ENCODE measurements around the gene NRTN.

DNA sequence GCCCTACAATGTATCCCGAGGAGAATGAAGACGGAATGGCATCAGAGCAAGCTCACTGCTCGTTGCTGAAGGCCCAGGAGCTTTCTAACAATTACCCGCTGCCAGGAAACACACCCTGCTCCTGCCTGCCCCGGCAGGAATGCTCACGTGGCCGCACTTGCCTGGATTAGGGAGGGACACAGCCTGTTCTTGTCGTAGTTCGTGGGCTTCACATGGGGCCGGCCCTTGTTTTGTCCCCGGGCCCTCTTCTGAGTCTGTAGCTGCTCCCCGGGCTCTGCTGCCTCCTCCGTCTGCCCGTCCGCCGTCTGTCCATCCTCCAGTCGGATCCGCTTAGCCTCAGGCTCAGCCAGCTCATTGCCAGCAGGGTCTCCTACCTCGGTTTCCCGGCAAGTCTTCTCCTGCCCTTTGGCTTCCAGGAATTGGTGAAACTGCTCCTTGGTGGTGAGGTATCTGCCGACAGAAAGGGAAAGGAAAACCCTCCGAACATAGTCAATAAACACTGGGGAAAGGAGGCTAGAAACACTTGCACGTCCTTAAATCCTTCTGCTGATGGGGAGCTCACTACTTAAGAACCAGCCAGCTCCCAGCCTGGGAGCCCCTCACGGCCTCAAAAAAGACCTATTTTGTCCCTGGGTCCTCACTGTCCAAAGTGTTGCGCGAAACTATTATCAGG, 14.8 kb upstream of the NRTN start:
- no peak for TF ChIP-seq CEBPB (IDR thresholded peaks at IDR 0.05)
- TF ChIP-seq EP300 (IDR thresholded peaks at IDR 0.05; ENCODE audit: borderline replicate concordance), result no peak
- no peak for TF ChIP-seq YY1 (IDR thresholded peaks at IDR 0.05; ENCODE audit: low read depth)
- no peak for TF ChIP-seq TAF1 (IDR thresholded peaks at IDR 0.05; ENCODE audit: low read depth)
- TF ChIP-seq EGR1 (IDR thresholded peaks at IDR 0.05), result no peak
- TF ChIP-seq NFIC (IDR thresholded peaks at IDR 0.05), result no peak
- TF ChIP-seq, protein P1, sequence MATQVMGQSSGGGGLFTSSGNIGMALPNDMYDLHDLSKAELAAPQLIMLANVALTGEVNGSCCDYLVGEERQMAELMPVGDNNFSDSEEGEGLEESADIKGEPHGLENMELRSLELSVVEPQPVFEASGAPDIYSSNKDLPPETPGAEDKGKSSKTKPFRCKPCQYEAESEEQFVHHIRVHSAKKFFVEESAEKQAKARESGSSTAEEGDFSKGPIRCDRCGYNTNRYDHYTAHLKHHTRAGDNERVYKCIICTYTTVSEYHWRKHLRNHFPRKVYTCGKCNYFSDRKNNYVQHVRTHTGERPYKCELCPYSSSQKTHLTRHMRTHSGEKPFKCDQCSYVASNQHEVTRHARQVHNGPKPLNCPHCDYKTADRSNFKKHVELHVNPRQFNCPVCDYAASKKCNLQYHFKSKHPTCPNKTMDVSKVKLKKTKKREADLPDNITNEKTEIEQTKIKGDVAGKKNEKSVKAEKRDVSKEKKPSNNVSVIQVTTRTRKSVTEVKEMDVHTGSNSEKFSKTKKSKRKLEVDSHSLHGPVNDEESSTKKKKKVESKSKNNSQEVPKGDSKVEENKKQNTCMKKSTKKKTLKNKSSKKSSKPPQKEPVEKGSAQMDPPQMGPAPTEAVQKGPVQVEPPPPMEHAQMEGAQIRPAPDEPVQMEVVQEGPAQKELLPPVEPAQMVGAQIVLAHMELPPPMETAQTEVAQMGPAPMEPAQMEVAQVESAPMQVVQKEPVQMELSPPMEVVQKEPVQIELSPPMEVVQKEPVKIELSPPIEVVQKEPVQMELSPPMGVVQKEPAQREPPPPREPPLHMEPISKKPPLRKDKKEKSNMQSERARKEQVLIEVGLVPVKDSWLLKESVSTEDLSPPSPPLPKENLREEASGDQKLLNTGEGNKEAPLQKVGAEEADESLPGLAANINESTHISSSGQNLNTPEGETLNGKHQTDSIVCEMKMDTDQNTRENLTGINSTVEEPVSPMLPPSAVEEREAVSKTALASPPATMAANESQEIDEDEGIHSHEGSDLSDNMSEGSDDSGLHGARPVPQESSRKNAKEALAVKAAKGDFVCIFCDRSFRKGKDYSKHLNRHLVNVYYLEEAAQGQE (IDR thresholded peaks at IDR 0.05; ENCODE audit: low read depth), result no peak
- TF ChIP-seq, protein P2, sequence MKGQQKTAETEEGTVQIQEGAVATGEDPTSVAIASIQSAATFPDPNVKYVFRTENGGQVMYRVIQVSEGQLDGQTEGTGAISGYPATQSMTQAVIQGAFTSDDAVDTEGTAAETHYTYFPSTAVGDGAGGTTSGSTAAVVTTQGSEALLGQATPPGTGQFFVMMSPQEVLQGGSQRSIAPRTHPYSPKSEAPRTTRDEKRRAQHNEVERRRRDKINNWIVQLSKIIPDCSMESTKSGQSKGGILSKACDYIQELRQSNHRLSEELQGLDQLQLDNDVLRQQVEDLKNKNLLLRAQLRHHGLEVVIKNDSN (IDR thresholded peaks at IDR 0.05), result no peak
- TF ChIP-seq CREB1 (IDR thresholded peaks at IDR 0.05; ENCODE audit: low read depth), result no peak

Data from Ishikawa (cell line).